ENCODE data around the gene DNAJC13. TPM values are rescaled to one million over a fixed set of nuclear protein-coding genes. Genes with fewer than 3 reads are reported as not detected.

Gene DNAJC13
- total RNA-seq, 1 donor from 2014 or later, result 45.0 TPM

Other genes with a start within 250 kb of the DNAJC13 start
- 19.9 TPM for gene ACP3, start 100.1 kb upstream of the DNAJC13 start, total RNA-seq
- 8.5 TPM for gene ACKR4, start 179.8 kb downstream of the DNAJC13 start, total RNA-seq
- 17.7 TPM for gene ACAD11, start 242.3 kb downstream of the DNAJC13 start, total RNA-seq
- gene UBA5, start 242.8 kb downstream of the DNAJC13 start, total RNA-seq, result 27.2 TPM